Psoas muscle (tissue), 8 donors: ENCODE results near the gene CACNB4. TPM values are rescaled to one million over a fixed set of nuclear protein-coding genes. Genes with fewer than 3 reads are reported as not detected.

Experiments used
- ATAC-seq, 4 donors: fragments of 200-7000 bp; cut with Tn5 transposase; one replicate each; pipeline ENCODE4 v1.9.1; 2020; ENCODE audit warnings: moderate library complexity in 3 of 4, mild to moderate bottlenecking in 2 of 4
- DNase-seq, 2 donors: peaks; one replicate each; pipeline ENCODE4 v3.0.0-alpha.2; 2020
- H3K27ac ChIP-seq: fragments of 200-600 bp; one replicate; pipeline ENCODE4 v1.8.0; 2022
- H3K27me3 ChIP-seq, 3 donors: fragments of 200-600 bp in 1 of 3; one replicate each; pipeline versions ENCODE4 v1.6.1 to v1.8.0; 2013 to 2022; ENCODE audit warnings: low read length in 2 of 3, mild to moderate bottlenecking in 2 of 3, moderate library complexity in 1 of 3; ENCODE audit not compliant: insufficient read depth in 3 of 3
- H3K36me3 ChIP-seq, 2 donors: fragments of 200-600 bp in 1 of 2; one replicate each; pipeline versions ENCODE4 v1.6.1 to v1.8.0; 2013 to 2022; ENCODE audit warnings: low read depth in 1 of 2, mild to moderate bottlenecking in 1 of 2, moderate library complexity in 1 of 2; ENCODE audit not compliant: insufficient read depth in 1 of 2
- H3K4me1 ChIP-seq: fragments of 200-600 bp; one replicate; pipeline ENCODE4 v1.8.0; 2022
- H3K4me3 ChIP-seq: fragments of 200-600 bp; one replicate; pipeline ENCODE4 v1.8.0; 2022; ENCODE audit warnings: mild to moderate bottlenecking
- H3K9me3 ChIP-seq: fragments of 200-600 bp; one replicate; pipeline ENCODE4 v1.8.0; 2022
- CTCF ChIP-seq: fragments of 200-600 bp; IDR thresholded peaks from one replicate; pipeline ENCODE4 v1.8.0; 2022; ENCODE audit warnings: antibody characterized with exemption
- WGBS, 3 donors: extraction: QIAGEN DNeasy Blood & Tissue Kit; methylation state at CpG; one replicate each; pipeline versions ENCODE4 v1.1.6 to v1.1.7; 2013; 5-methylcytosine and 5-hydroxymethylcytosine counted together
- intact Hi-C, 2 donors: fragments of 100-400 bp; cut with DNase I; formaldehyde crosslinking; loops; one replicate each; pipeline versions ENCODE4 v1.11.0 to v1.14.2; 2022
- polyA plus RNA-seq, 3 donors: library from polyadenylated mRNA; stranded (reverse); fragments of 200-250 nt; gene quantifications; one replicate each; pipeline ENCODE4 v1.2.3, GENCODE V29; 2013
- total RNA-seq, 4 donors: library from RNA; stranded (reverse); fragmentation: NEBNext Ultra II Directional in 2 of 4; extraction: Animal tissue kit (Norgen Biotek cat#: 25700) in 2 of 4; gene quantifications; one replicate each; pipeline versions ENCODE4 v1.2.1 to v1.2.4, GENCODE V29; 2021 to 2023
- donor health status: healthy with polysubstance abuse.
- donor health status: DM: no; HTN: no; CAD: no; lungs with moderate emphysema.
- donor health status: Bipolar disorder and iron deficiency.
- donor health status: healthy.
- donor health status: DM: yes; HTN: yes; CAD: no.
- donor health status: DM: no; HTN: no; CAD: no.
- donor health status: DM: no; HTN: no; CAD: no.
- donor health status: DM: yes; HTN: yes; CAD: no.

The CACNB4 gene
- total and polyA plus RNA-seq, 7 donors = 0.10 to 1.1 (median 0.21) TPM

GRCh38 chr2:151862700-151863099 is 236.1 kb downstream of the CACNB4 start:
- intact Hi-C loops = no loop called here
- 93 to 99% (median 97%) methylated on average over 5 of the region's 5 CpGs for WGBS, 3 donors

GRCh38 chr2:151861174-151861573 is 237.7 kb downstream of the CACNB4 start:
- intact Hi-C loops = no loop called here
- WGBS, 3 donors = 72 to 80% (median 73%) methylated on average over 4 of the region's 4 CpGs
- Histone ChIP-seq H3K36me3 (no peaks in the 10 kb centered on the region), H3K9me3 (no peaks in the 10 kb centered on the region), H3K27me3 (no peaks in the 10 kb centered on the region), H3K4me3 (no peak overlapping the region), H3K27ac (no peak overlapping the region), H3K4me1 (no peaks in the 10 kb centered on the region)
- ATAC-seq (no peak), DNase-seq (no peak)
- TF ChIP-seq CTCF = no peak

More at GRCh38 chr2:151862700-151863099, 236.1 kb downstream of the CACNB4 start:
- Histone ChIP-seq H3K9me3 (no peaks in the 10 kb centered on the region), H3K36me3 (no peaks in the 10 kb centered on the region), H3K27ac (no peak overlapping the region), H3K4me1 (no peaks in the 10 kb centered on the region), H3K4me3 (no peak overlapping the region), H3K27me3 (no peaks in the 10 kb centered on the region)
- ATAC-seq = no peak
- DNase-seq = no peak
- TF ChIP-seq CTCF = no peak

GRCh38 chr2:151860613-151861146 is 238.2 kb downstream of the CACNB4 start:
- no peak overlapping the region for H3K4me3 ChIP-seq
- H3K4me1 ChIP-seq = no peaks in the 10 kb centered on the region
- H3K9me3 ChIP-seq = no peaks in the 10 kb centered on the region
- no peak overlapping the region for H3K27ac ChIP-seq
- DNase-seq = no peak
- H3K27me3 ChIP-seq = no peaks in the 10 kb centered on the region
- intact Hi-C loops = no loop called here
- WGBS, 3 donors = 70 to 79% (median 75%) methylated on average over 5 of the region's 5 CpGs
- TF ChIP-seq CTCF = no peak
- ATAC-seq = no peak
- no peaks in the 10 kb centered on the region for H3K36me3 ChIP-seq

GRCh38 chr2:151860210-151860609 is 238.6 kb downstream of the CACNB4 start:
- DNase-seq (no peak), ATAC-seq (no peak)
- no peaks in the 10 kb centered on the region for H3K36me3 ChIP-seq
- 86 to 88% (median 87%) methylated on average over 4 of the region's 4 CpGs for WGBS, 3 donors
- no peaks in the 10 kb centered on the region for H3K9me3 ChIP-seq
- H3K4me1 ChIP-seq = no peaks in the 10 kb centered on the region
- no peak for TF ChIP-seq CTCF
- intact Hi-C loops = no loop called here
- H3K27ac ChIP-seq = no peak overlapping the region
- H3K27me3 ChIP-seq = no peaks in the 10 kb centered on the region
- no peak overlapping the region for H3K4me3 ChIP-seq

- no peaks in the 10 kb centered on the region for H3K9me3 ChIP-seq
- ATAC-seq = no peak
- no peak for DNase-seq
- H3K27me3 ChIP-seq = no peaks in the 10 kb centered on the region
- TF ChIP-seq CTCF = no peak
- H3K27ac ChIP-seq = no peak overlapping the region
- H3K36me3 ChIP-seq = no peaks in the 10 kb centered on the region
- no peak overlapping the region for H3K4me3 ChIP-seq
- intact Hi-C loops = no loop called here
- H3K4me1 ChIP-seq = no peaks in the 10 kb centered on the region
Observed at GRCh38 chr2:151857650-151858049, 241.2 kb downstream of the CACNB4 start.
